ENCODE data around the gene CAND2.

DNA sequence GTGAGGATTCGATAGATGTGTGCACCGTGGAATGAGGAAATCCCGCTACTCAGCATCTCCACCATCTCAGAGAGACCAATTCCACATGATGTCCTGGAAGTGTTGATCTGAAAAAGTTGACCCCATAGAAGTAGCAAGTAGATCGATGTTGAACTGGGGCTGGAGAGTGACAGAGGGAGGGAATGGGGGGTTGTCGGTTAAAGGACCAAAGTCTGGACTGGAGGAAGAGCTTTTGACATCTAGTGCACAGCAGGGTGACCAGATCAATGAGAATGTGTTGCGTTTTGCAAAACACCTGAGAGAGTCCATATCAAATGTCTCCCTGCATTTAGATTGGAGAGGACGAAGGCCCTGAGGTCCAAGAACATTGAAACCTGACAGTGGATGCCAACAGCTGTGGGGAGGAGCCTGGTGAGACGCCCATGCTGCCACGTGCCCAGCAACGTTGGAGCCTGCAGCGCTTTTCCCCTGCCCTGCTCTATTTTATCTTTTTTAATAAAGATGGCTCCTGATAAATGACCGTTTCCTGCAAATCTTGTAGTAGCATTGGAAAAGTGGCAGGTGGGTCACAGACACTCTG is 75.0 kb downstream of the CAND2 start:
- TF ChIP-seq, protein P1, sequence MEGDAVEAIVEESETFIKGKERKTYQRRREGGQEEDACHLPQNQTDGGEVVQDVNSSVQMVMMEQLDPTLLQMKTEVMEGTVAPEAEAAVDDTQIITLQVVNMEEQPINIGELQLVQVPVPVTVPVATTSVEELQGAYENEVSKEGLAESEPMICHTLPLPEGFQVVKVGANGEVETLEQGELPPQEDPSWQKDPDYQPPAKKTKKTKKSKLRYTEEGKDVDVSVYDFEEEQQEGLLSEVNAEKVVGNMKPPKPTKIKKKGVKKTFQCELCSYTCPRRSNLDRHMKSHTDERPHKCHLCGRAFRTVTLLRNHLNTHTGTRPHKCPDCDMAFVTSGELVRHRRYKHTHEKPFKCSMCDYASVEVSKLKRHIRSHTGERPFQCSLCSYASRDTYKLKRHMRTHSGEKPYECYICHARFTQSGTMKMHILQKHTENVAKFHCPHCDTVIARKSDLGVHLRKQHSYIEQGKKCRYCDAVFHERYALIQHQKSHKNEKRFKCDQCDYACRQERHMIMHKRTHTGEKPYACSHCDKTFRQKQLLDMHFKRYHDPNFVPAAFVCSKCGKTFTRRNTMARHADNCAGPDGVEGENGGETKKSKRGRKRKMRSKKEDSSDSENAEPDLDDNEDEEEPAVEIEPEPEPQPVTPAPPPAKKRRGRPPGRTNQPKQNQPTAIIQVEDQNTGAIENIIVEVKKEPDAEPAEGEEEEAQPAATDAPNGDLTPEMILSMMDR (IDR thresholded peaks at IDR 0.05), result no peak
- no peak for TF ChIP-seq POLR2A (IDR thresholded peaks at IDR 0.05)
- TF ChIP-seq EP300 (IDR thresholded peaks at IDR 0.05), result no peak

Data from tibial nerve (tissue), 4 donors.